Measurements from ENCODE around the gene FCN2. TPM values are rescaled to one million over a fixed set of nuclear protein-coding genes. Genes with fewer than 3 reads are reported as not detected.
A peak's percentile ranks its signal among the peaks of the same experiment; 100 is the strongest.

FCN2 gene
- total RNA-seq, 1 donor from 2014 or later = not detected

DNA sequence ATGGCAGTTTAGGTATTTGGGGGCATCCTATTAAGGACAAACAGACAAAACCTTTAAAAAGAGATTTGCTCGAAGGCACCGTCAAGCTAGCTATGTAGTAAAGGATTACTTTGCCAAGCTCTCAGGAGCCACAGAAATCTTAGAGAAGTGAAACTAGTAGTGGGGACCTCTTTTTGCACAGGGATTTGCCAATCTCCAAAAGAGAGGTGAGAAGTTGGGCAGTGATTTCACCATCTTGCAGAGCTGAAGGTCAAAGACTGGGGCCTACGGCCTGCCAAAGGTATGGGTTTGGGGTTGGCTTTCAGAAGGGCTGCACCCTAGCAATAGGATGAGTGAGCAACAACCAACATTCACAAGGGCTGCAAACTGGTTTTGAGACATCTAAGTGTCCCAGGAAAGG, 38.7 kb downstream of the FCN2 start:
- Mint-ChIP-seq H3K4me3 (ENCODE audit: unreplicated experiment) (no peak overlapping the region), H3K36me3 (ENCODE audit: unreplicated experiment) (no peaks in the 10 kb centered on the region), H3K27ac (ENCODE audit: unreplicated experiment) (no peak overlapping the region), H3K27me3 (ENCODE audit: unreplicated experiment) (peaks cover 11% of the 10 kb centered on the region), H3K9me3 (ENCODE audit: unreplicated experiment) (peaks cover 10% of the 10 kb centered on the region), H3K4me1 (ENCODE audit: unreplicated experiment) (no peaks in the 10 kb centered on the region)
- TF ChIP-seq, protein P1, sequence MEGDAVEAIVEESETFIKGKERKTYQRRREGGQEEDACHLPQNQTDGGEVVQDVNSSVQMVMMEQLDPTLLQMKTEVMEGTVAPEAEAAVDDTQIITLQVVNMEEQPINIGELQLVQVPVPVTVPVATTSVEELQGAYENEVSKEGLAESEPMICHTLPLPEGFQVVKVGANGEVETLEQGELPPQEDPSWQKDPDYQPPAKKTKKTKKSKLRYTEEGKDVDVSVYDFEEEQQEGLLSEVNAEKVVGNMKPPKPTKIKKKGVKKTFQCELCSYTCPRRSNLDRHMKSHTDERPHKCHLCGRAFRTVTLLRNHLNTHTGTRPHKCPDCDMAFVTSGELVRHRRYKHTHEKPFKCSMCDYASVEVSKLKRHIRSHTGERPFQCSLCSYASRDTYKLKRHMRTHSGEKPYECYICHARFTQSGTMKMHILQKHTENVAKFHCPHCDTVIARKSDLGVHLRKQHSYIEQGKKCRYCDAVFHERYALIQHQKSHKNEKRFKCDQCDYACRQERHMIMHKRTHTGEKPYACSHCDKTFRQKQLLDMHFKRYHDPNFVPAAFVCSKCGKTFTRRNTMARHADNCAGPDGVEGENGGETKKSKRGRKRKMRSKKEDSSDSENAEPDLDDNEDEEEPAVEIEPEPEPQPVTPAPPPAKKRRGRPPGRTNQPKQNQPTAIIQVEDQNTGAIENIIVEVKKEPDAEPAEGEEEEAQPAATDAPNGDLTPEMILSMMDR (IDR thresholded peaks at IDR 0.05) = no peak
- peak; percentile 23 for DNase-seq (ENCODE audit: extremely low spot score, unreplicated experiment)

DNA sequence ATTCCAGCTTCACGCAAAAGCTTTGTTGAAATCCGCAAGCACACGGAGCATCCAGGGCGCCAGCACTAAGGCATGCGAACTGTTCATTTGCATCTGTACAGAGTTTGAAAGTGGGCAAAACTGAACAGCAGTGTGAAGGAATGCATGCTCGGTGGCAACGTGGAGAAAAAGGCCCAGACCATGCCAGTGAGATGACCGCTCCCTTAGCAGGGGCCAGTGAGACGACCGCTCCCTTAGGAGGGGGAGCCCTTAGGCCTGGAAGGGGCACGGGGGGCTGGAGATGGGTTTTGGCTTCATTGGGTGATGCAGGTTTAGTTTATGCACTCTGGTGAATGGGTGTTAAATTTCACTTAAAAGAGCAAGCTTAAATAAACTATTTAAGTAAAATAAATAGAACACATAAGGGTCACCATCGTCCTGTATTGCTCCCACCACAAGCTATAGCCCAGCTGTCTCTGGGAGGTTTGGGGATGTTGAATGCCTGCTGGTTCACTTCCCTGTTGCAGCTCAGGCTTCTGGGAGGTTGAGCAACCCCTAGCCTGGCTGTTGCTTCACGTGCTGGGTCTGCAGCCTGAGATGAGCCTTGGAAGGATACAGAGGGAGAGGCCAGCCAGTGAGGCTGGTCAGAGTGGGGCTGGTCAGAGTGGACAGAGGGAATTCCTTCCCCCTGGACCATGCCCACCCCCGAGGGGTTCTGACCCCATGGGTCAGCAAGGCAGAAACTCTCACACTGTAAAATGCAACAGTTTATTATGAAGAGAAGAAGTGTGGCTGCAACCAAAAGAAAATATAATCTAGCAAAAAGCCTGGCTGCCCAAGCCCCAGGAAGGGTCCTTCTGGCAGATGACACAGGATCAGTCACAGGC, 41.7 kb downstream of the FCN2 start:
- Mint-ChIP-seq H3K9me3 (ENCODE audit: unreplicated experiment) (peaks cover 10% of the 10 kb centered on the region), H3K4me1 (ENCODE audit: unreplicated experiment) (no peaks in the 10 kb centered on the region), H3K4me3 (ENCODE audit: unreplicated experiment) (no peak overlapping the region), H3K36me3 (ENCODE audit: unreplicated experiment) (no peaks in the 10 kb centered on the region), H3K27me3 (ENCODE audit: unreplicated experiment) (peaks cover 8% of the 10 kb centered on the region), H3K27ac (ENCODE audit: unreplicated experiment) (no peak overlapping the region)
- TF ChIP-seq, protein P1 (IDR thresholded peaks at IDR 0.05) = no peak
- DNase-seq (ENCODE audit: extremely low spot score, unreplicated experiment) = peak; percentile 80

DNA sequence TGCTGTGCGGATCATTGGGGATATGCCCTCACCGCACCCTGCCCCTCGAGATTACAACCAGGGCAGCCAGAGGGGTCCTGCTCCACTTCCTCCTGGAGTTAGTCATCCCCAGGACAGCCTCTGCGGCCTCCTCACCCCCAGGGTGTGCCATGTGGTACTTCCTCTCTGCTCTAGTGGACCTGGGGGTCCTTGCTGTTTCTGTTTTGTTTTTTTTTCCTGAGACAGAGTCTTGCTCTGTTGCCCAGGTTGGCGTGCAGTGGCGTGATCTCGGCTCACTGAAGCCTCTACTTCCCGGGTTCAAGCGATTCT, 42.3 kb downstream of the FCN2 start:
- Mint-ChIP-seq H3K27me3 (ENCODE audit: unreplicated experiment) (peaks cover 7% of the 10 kb centered on the region), H3K4me1 (ENCODE audit: unreplicated experiment) (no peaks in the 10 kb centered on the region), H3K36me3 (ENCODE audit: unreplicated experiment) (no peaks in the 10 kb centered on the region), H3K27ac (ENCODE audit: unreplicated experiment) (no peak overlapping the region), H3K4me3 (ENCODE audit: unreplicated experiment) (no peak overlapping the region), H3K9me3 (ENCODE audit: unreplicated experiment) (peaks cover 10% of the 10 kb centered on the region)
- DNase-seq (ENCODE audit: extremely low spot score, unreplicated experiment) = no peak
- TF ChIP-seq, protein P1 (IDR thresholded peaks at IDR 0.05) = no peak

DNA sequence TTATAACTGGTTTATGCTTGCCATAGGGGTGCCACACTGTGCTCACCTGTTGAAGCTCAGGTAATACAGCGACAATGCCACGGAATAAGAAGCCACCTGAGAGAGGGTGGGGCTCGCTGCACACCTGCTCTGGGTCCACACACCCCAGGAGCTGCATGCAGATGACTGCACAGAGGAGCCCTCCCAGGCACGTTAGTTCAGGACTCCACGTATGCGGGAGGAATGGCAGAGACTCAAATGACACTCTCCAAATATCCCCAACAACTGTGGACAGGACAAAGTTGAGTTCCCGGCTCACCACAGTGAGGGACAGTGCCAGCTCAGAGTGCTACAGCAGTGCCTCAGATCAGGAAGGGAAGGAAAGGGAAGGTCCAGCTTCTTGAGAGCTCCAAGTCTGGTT, 42.9 kb downstream of the FCN2 start:
- peak; percentile 62 for DNase-seq (ENCODE audit: extremely low spot score, unreplicated experiment)

DNA sequence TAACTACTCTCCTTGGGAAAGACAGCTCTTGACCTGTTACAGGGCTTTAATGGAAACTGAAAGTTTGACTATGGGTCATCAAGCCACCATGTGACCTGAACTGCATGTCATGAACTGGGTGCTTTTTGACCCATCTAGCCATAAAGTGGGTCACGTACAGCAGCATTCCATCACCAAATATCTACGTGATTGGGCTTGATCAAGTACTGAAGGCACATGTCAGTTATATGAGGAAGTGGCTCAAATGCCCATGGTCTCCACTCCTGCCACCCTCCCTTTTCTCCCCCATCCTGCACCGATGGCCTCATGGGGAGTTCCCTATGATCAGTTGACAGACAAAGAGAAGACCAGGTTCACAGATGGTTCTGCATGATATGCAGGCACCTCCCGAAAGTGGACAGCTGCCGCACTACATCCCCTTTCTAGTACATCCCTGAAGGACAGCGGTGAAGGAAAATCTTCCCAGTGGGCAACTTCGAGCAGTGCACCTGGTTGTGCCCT, 44.5 kb downstream of the FCN2 start:
- Mint-ChIP-seq H3K9me3 (ENCODE audit: unreplicated experiment) (no peaks in the 10 kb centered on the region), H3K4me1 (ENCODE audit: unreplicated experiment) (no peaks in the 10 kb centered on the region), H3K27ac (ENCODE audit: unreplicated experiment) (no peak overlapping the region), H3K27me3 (ENCODE audit: unreplicated experiment) (peaks cover 8% of the 10 kb centered on the region), H3K36me3 (ENCODE audit: unreplicated experiment) (no peaks in the 10 kb centered on the region), H3K4me3 (ENCODE audit: unreplicated experiment) (no peak overlapping the region)
- TF ChIP-seq, protein P1 (IDR thresholded peaks at IDR 0.05) = no peak
- DNase-seq (ENCODE audit: extremely low spot score, unreplicated experiment) = no peak

More for the DNA sequence above, 42.9 kb downstream of the FCN2 start:
- no peak overlapping the region for H3K27ac Mint-ChIP-seq (ENCODE audit: unreplicated experiment)
- peaks cover 8% of the 10 kb centered on the region for H3K9me3 Mint-ChIP-seq (ENCODE audit: unreplicated experiment)
- no peaks in the 10 kb centered on the region for H3K36me3 Mint-ChIP-seq (ENCODE audit: unreplicated experiment)
- H3K4me3 Mint-ChIP-seq (ENCODE audit: unreplicated experiment) = no peak overlapping the region
- H3K4me1 Mint-ChIP-seq (ENCODE audit: unreplicated experiment) = no peaks in the 10 kb centered on the region
- TF ChIP-seq, protein P1 (IDR thresholded peaks at IDR 0.05) = no peak
- peaks cover 5% of the 10 kb centered on the region for H3K27me3 Mint-ChIP-seq (ENCODE audit: unreplicated experiment)

Data from osteocyte (in vitro differentiated cells).